GM21390 (cell line): ENCODE results near the gene ADAD2.
A peak's percentile ranks its signal among the peaks of the same experiment; 100 is the strongest.

ENCODE experiments used
- ATAC-seq: cut with Tn5 transposase; IDR thresholded peaks from one replicate; pipeline ENCODE4 v1.9.1; 2021; ENCODE audit not compliant: unreplicated experiment

The ADAD2 gene

DNA sequence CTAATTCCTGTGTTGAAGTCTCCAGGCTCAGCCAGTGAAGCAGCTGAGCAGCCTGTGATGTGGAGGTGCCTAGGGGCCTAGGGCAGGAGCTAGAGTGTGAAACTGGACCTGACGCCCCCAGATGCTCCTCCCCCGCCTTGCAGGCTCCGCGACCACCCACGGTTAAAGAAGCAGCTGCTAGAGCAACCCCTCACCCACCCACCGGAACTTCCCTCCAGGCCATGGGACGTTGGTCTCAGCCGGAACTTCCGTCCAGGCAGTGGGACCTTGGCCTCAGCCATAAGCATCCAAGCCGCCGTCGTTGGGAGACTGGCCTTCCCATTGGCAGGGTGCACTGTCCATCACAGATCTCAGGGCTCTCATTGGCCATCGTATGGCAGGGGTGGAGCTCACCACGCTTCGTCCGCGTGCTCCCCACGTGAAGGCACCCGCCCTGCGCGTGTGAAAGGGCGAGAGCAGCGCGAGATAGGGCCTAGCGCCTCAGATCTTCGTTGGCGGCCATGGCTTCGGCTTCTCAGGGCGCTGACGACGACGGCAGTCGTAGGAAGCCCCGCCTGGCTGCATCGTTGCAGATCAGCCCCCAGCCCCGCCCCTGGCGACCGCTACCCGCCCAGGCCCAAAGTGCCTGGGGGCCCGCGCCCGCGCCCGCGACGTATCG lies at the start of gene ADAD2:
Gene ADAD2 (plus strand): TSS at position 427 of the 658 bp plus-strand sequence. CDS start 74 bp downstream, at position 501.
- ATAC-seq: no peak

DNA sequence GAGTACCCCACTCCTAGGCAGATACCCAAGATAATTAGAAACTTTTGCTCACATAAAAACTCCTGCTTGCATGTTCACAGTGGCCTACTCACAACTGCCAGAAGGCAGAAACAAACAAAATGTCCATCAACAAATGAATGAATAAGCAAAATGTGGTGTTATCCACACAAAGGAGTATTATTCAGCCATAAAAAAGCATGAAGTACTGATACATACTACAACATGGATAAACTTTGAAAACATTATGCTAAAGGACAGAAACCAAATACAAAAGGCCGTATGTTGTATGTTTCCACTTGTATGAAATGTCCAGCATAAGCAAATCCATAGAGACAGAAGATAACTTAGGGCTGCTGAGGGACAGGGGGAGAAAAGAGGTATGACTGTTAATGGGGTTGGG lies 47.9 kb upstream of the ADAD2 start:
- no peak for ATAC-seq

DNA sequence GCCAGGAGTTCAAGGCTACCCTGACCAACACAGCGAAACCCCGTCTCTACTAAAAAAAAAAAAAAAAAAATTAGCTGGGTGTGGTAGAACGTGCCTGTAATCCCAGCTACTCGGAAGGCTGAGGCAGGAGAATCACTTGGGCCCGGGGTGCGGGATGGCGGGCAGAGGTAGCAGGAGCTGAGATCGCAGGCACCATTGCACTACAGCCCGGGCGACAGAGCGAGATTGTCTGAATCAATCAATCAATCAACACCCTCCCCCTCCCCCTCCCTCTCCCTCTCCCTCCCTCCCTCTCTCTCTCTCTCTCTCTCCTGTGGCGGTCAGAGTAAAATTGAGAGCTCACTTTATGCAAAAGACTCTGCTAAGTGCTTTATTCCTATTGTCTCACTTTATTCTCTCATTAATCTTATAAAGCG lies 47.2 kb upstream of the ADAD2 start:
- ATAC-seq: no peak

DNA sequence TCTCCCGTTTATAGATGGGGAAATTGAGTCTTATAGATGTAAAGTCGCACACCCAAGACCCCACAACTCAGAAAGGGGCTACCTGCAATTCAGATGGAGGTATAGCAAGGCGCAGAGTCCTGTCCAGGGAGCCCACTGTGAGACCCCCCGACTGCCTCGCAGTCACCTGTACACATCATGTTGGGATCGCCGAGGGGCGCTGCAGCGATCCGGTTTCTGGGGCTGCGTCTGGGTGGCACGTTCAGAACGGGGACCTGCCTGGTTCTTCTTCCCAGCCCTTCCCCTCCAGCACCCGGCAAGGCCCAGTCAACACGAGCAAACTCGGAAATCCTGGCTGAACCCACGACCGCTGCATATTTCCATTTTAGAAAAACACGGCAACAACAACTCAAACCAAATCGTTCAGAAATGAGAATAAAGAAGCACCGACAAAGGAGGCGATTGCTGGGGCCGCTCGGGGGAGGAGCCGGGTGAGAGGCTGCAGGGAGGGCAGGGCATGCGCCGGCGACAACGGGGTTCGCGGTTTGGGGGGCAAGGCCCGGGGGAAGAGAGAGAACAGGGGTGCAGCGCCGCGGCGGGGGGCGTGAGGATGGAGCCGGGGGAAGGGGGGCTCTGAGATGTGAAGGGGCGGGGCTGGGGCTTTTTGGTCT lies 46.6 kb upstream of the ADAD2 start:
- ATAC-seq: peak; percentile 33

DNA sequence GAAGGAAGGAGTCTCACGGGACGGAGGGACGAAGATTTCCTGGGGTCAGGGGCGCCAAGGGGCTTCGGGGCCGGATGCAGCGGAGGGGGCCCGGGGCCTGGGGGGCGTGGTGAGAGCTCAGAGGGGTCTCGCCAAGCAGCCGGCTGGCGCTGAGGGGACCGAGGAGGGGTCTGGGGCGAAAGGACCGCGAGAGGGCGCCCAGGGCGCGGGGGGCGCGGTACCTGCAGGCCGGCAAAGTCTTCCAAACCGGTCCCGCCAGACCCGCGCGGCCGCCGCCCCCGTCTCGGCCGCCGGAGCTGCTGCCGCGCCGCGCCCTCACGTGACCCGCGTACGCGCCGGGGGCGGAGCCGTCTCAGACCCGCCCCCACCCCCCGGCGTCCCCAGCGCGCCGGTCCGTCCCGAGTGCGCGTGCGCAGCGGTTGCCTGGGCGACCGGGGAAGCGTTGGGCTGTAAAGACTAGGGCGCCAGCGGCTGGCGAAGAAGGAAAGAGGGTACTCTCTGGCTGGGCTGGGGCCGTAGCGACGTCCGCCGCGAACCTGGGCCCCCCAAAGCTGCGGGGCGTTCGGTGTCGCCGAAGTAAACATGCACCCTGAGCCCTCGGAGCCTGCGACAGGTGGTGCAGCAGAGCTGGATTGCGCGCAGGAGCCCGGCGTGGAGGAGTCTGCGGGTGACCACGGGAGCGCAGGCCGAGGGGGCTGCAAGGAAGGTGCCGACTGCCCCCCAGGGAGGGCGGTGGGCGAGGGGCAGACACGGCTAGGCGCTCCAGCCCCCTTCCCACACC lies 45.9 kb upstream of the ADAD2 start, which contains the start of the genes DNAAF1 and HSDL1:
Gene DNAAF1 (plus strand): TSS at position 450 of the 781 bp plus-strand sequence. CDS start 133 bp downstream, at position 583.
Gene HSDL1 (minus strand): TSS at position 319 of the 781 bp plus-strand sequence. CDS start 13,856 bp downstream, outside the sequence.
- ATAC-seq: peak; percentile 76

DNA sequence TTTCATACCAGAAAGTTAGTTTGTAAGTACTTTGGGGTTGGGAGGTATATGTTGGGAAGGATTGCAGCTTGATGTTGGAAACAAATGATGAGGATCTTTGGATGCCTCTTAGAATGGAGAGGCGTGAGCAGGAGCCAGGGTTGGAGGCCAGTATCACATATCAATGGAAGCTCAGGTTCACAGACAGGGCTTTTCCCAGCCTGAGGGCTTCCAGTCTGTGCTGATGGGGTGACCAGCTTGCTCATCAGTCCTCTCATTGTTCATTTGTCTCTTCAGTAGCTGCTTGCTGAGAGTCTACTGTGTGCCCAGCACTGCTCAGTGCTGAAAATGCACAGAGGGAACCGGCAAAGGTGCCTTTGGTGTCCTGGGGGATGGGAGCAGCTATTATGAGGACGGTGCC lies 40.0 kb upstream of the ADAD2 start:
- ATAC-seq: no peak

DNA sequence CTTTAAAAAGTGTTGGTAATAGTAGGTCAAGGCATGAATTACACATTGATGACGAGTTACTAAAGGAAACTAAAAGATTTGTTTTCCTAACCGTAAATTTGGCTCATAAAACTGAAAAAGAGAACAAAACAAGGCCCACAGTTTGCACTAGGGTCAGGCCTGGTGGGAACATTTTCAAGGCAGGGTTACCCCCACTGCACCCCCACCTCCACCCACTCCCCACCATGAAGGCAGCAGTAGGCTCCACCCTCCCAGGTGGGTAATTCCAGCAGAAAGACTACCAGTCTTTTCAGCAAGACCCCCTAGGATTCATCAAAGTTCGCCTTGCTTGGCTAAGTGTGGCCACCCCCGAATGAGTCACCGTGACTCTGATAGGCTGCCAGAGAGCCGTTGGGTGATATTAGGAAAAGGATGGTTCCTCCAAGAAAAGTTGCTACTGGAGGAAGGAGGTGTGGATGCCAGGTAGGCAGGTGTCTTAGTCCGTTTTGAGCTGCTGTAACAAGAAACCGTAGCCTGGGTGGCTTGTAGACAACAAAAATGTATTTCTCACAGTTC lies 37.2 kb upstream of the ADAD2 start:
- ATAC-seq: no peak

DNA sequence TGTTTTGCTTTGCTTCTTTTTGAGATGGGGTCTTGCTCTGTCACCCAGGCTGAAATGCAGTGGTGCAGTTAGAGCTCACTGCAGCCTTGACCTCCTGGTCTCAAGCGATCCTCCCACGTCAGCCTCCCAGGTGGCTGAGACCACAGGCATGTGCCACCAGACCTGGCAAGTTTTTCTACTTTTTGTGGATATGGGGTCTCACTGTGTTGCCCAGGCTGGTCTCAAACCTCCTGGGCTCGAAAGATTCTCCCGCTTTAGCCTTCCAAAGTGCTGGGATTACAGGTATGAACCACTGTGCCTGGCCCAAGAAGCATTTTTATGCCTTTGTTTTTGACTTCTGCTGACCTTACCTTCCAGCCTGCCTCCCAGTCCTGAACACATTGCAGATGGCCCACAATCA lies 35.7 kb upstream of the ADAD2 start:
- ATAC-seq: no peak

DNA sequence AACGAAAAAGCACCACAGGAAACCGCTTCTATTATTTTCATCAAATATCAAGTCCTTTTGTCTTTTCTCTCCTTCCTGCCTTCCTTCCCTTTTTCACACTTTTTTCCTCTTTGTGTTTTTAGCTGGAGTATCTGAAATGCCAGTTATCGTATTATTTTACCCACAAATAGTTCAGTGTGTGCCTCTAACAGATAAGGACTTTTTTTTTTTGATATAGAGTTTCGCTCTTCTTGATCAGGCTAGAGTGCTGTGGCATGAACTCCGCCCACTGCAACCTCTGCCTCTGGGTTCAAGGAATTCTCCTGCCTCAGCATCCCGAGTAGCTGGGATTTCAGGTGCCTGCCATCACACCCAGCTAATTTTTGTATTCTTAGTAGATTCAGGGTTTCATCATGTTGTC lies 35.2 kb upstream of the ADAD2 start:
- no peak for ATAC-seq

DNA sequence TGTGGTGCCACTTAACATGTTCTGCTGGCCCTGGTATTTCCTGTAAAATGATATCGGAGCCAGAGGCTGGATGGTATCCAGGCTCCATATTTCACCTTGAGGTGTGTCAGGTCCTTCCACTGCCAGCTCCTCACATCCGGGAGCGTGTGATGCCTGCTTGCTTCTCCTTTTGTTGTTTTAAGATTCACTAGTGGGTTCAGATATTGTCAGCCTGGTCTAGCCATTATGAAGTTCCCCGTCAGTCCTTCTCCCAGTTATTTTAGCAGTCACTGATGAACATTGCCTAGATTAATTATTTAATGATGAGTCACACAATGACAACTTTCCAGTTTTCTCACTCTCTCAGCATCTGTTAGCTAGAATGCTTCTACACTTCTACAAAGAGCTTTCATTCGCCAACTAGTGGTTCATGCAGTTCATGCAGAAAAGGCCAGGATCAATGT lies 34.6 kb upstream of the ADAD2 start:
- ATAC-seq: no peak

DNA sequence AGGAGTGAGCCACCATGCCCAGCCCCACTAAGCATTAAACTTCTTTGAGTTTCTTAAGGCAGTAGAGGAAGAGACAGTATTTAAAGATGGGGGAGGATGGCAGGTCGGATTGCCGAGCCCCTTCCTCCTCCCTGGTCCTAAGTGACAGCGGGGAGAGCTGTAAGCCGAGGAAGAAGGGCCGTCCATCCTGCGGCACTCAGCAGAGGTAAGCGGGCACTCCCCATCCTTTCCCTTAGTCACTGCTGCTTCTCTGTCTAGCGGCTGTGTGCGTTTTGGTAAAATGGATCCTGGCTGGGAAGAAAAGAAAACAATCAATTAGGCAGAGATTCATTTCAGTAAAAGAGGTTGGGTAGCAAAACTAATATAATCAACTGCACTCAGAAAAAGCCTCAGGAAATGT lies 31.9 kb upstream of the ADAD2 start:
- ATAC-seq: no peak

DNA sequence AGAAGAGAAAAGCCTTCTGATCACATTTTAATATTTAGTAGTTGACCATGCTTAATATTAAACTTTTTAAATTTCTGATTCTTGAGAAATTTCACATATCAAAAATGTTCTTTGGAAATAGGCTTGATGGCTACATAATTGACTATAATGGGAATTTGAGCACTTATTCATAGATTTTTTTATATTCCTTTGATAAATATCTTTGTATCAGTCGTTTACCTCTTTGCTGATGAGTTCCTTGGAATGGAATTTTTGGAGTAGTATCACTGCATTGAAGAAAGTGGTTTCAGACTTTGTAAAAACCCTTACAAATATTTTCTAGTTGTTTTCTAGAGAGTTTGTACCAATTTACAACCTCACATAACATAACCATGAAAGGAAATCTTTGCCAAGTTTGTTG lies 31.2 kb upstream of the ADAD2 start:
- ATAC-seq: no peak

DNA sequence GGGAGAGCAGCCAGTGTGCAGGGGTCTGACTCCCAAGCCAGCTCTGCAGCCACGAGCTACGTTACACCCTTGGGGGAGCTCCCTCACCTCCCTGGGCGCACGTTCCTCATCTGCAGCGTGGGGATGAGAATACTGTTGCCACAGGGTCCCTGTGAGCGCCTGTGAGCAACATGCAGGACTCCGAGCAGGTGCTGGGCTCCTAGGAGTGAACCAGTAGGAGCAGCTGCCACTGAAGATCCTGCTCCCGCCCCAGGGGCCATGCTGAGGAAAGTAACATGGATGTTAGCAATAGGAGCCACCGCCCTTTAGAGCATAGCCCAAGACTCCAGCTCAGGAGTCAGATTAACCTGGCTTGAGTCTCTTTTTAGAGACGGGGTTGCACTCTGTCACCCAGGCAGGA lies 29.9 kb upstream of the ADAD2 start:
- no peak for ATAC-seq

DNA sequence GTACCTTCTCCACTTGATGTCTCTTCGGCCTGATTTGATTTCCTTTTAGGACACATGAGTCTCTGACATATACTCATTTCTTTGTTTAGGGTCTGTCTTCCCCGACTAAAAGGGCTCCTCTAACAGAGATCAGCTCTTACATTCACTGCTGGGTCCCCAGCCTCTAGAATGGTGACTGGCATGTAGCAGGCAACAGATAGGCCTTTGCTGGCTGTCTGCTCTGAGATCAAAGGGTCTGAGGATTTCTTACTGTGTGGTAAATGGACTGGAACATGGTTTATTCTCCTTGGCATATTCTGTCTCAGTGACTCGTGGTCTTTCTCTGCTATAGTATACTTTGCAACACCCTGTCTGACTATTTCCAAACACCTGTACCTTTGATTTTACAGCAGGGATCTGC lies 29.2 kb upstream of the ADAD2 start:
- ATAC-seq: no peak

DNA sequence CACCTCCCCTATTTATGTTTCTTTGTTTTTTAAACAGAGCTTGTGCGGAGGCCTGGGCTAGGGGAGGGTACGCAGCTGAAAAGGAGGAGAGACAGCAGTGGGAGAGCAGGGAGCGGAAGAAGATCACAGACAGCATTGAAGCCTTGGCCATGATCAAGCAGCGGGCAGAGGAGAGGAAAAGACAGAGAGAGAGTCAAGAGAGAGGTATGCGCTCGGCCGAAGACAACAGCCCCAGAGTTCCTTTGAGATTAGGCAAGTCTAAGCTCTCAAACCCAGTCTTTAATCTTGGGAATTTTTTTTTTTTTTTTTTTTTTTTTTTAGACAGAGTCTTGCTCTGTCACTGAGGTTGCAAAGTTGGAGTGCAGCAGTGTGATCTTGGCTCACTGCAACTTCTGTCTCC lies 25.2 kb upstream of the ADAD2 start:
- ATAC-seq: no peak

DNA sequence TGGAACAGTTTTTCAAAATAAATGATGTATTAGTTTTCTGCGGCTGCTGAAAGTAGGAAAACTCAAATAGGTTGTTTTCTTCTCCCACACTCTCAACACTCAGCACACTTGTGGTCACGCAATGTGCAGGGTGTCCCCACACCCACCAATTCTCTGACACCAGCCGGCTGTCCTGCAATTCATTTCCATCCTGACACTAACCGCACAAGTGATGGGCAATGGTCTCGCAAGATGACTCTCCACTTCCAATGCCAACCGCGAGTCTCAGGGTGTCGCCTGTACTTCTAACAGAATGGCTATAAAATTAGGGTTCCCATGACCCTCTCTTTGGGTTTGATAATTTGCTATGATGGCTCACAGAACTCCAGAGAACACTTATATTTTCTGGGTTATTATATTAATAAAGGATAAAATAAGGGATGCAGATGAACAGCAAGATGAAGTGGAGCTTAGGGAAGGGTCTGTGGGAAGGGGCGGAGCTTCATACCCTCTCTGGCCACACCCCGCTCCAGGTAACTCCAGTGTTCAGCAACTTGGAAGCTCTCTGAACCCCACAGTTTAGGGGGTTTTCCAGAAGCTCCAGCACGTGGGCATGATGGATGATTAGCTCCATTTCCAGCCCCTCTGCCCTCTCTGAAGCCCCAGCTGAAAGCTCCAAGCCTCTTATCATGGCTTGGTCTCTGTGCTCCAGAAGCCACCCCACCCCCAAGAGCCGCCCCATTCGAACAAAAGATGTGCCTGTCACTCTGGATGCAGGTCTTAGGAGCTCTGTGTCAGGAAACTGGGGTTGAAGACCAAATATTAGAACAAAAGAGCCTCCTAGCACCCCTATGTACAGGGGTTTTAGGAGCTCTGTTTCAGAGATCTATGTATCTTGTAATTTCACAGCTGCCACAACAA lies 23.9 kb upstream of the ADAD2 start:
- ATAC-seq: no peak

DNA sequence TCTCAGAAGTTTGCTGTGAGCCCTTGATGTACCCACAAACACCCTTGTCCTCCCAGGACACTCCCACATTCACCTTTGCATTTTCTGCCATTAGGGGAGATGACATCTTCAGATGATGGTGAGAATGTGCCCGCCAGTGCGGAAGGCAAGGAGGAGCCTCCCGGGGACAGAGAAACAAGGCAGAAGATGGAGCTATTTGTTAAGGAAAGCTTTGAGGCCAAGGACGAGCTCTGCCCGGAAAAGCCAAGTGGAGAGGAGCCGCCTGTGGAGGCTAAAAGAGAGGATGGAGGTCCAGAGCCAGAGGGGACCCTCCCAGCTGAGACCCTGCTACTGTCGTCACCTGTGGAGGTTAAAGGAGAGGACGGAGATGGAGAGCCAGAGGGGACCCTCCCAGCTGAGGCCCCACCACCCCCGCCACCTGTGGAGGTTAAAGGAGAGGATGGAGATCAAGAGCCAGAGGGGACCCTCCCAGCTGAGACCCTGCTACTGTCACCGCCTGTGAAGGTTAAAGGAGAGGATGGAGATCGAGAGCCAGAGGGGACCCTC lies 21.1 kb upstream of the ADAD2 start:
- no peak for ATAC-seq

DNA sequence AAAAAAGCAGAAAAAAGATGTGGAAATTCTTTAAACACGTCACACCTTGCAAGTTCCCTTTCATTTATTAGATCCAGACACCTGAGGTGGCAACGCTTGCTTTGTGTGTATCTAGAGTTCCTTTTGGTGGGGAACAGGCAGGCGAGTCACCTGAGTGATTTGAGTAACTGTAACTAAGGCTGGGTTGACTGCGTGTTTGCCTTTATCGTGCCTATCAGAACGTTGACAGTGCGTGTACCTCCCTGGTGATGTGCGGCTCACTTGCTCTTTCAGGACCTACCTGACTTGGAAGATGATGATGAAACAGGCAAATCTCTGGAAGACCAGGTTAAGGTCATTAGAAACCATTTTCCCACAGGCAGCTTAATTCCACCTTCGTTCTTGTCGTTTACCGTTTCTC lies 16.6 kb upstream of the ADAD2 start:
- no peak for ATAC-seq

DNA sequence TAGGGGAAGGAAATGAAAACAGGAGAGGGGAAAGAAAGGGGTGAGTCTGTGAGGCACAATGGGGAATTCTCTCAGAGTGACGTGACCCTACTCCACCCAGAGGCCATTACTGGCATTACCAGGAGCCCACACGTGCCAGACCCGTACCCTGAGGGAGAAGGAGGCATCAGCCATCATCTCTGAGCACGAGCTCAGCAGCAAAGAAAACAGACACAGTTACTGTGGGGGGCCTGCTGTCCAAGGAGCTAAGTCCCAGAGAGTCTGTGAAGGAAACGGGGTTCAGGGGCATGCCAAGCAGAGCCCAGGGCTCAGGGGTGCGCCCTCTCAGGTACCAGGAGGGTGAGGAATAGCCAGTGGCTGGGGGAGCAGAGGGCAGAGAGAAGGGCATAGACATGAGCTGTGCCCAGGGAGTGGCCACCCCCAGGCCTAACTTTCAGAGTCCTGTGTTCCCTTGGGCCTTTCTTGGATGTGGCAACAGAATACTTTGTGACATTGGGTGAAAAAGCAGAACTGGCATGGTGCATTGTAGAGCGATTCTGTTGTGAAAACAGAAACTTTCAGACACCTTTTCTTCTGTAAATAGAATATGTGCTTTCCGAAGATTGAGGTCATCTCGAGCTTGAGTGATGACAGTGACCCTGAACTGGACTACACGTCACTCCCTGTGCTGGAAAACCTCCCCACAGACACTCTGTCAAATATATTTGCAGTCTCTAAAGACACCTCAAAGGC lies 15.4 kb upstream of the ADAD2 start:
- ATAC-seq: peak; percentile 80
